Activated B cell treated with CpG ODN at 0.5 μM for 24 hours (primary cell): ENCODE results near the gene ADAMTSL1. TPM values are rescaled to one million over a fixed set of nuclear protein-coding genes. Genes with fewer than 3 reads are reported as not detected.

ENCODE experiments used
- ATAC-seq: fragments of 200-7000 bp; cut with Tn5 transposase; one replicate; pipeline ENCODE4 v1.10.0; 2021; ENCODE audit warnings: low read depth, mild to moderate bottlenecking, moderate library complexity
- CTCF ChIA-PET: fragments of 350-600 bp; sonication (Branson Sonifier 250); formaldehyde crosslinking; loops from one replicate; lab custom pipeline; 2021; ENCODE audit warnings: antibody characterized with exemption; lab: Charles Lee
- POLR2A ChIA-PET: fragments of 350-600 bp; sonication (Branson Sonifier 250); formaldehyde crosslinking; loops from one replicate; lab custom pipeline; 2021; ENCODE audit warnings: antibody characterized with exemption; lab: Charles Lee
- DNase-seq: peaks from one replicate; pipeline ENCODE4 v3.0.0; 2022
- H3K27ac Mint-ChIP-seq: one replicate; pipeline ENCODE4 v1.8.0; 2020; ENCODE audit warnings: mixed read lengths
- H3K27me3 Mint-ChIP-seq: one replicate; pipeline ENCODE4 v1.8.0; 2021; ENCODE audit warnings: mixed read lengths
- H3K36me3 Mint-ChIP-seq: one replicate; pipeline ENCODE4 v1.8.0; 2021; ENCODE audit warnings: low read depth, mixed read lengths
- H3K4me1 Mint-ChIP-seq: one replicate; pipeline ENCODE4 v1.8.0; 2021; ENCODE audit warnings: mixed read lengths
- H3K4me3 Mint-ChIP-seq: one replicate; pipeline ENCODE4 v1.8.0; 2020; ENCODE audit warnings: mild to moderate bottlenecking, mixed read lengths
- H3K9me3 Mint-ChIP-seq: one replicate; pipeline ENCODE4 v1.8.0; 2020; ENCODE audit warnings: mixed read lengths
- CTCF ChIP-seq: fragments of 200-600 bp; IDR thresholded peaks from one replicate; pipeline ENCODE4 v1.8.0; 2022; ENCODE audit warnings: antibody characterized with exemption, mild to moderate bottlenecking
- intact Hi-C: fragments of 100-400 bp; cut with micrococcal nuclease; formaldehyde crosslinking; loops from one replicate; pipeline ENCODE4 v1.15.1; 2024
- total RNA-seq: library from RNA; stranded (reverse); gene quantifications from 2 replicates; pipeline ENCODE4 v1.2.3, GENCODE V29; 2022

The ADAMTSL1 gene
- total RNA-seq, 1 donor from 2014 or later, result not detected

DNA sequence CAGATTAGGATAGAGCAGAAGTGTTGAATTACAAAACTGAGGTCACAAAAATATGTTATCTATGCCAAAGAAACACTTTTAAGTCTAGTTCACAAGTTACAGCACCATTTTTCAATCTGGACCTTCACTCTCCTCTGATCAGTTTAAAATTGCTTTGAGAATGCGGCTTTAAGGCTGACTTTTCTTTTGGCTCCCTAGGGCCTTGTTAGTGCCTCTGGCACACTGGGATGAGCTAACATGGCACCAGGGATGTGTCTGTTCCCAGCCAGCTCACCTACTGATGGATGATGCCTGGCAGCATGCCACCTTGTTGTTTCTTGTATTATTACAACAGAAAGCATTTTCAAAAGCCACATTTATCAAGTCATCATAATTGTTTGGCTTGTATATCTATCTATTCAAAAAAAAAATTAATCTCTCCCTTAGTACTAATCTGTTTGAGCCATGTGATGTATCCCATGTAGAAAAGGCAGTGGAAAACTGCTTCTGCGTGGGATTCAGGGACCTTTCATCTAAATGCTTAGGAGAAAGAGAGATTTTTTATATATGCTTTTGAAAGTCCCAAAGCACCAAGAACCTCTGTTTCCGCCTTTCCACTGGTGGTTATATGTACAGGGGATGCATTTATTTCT lies 46.6 kb downstream of the ADAMTSL1 start:
- no peaks in the 10 kb centered on the region for H3K4me1 Mint-ChIP-seq
- TF ChIP-seq CTCF, result no peak
- H3K27me3 Mint-ChIP-seq, result no peaks in the 10 kb centered on the region
- no peak overlapping the region for H3K4me3 Mint-ChIP-seq
- POLR2A ChIA-PET, result no interaction called here
- peaks cover 4% of the 10 kb centered on the region for H3K9me3 Mint-ChIP-seq
- ATAC-seq, result no peak
- no peak overlapping the region for H3K27ac Mint-ChIP-seq
- CTCF ChIA-PET, result no interaction called here
- H3K36me3 Mint-ChIP-seq, result no peaks in the 10 kb centered on the region
- no peak for DNase-seq
- intact Hi-C loops, result no loop called here

DNA sequence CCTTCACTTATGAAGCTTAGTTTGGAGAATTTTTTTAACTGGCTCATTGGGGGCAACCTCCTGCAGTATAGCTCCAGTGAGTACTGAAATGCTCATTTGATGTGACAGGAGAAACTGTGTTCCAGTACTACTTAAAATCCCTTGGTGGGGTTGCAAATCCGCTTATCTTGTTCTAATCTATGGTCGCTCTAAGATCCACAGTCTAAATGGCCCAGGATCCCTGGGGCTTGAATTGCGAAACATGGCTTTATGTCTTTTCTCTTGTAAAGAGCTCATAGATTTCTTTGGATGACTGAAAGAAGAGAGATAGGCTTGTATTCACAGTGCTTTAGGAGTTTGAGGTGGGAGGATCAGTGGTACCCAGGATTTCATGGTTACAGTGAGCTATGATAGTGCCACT lies 52.7 kb downstream of the ADAMTSL1 start:
- POLR2A ChIA-PET, result no interaction called here
- no peaks in the 10 kb centered on the region for H3K36me3 Mint-ChIP-seq
- ATAC-seq (no peak), DNase-seq (no peak)
- H3K27me3 Mint-ChIP-seq, result no peaks in the 10 kb centered on the region
- CTCF ChIA-PET, result no interaction called here
- intact Hi-C loops, result no loop called here
- no peak overlapping the region for H3K27ac Mint-ChIP-seq
- no peak overlapping the region for H3K4me3 Mint-ChIP-seq
- H3K9me3 Mint-ChIP-seq, result peaks cover 5% of the 10 kb centered on the region
- H3K4me1 Mint-ChIP-seq, result no peaks in the 10 kb centered on the region
- TF ChIP-seq CTCF, result no peak

- no peaks in the 10 kb centered on the region for H3K27me3 Mint-ChIP-seq
- no peaks in the 10 kb centered on the region for H3K4me1 Mint-ChIP-seq
- H3K4me3 Mint-ChIP-seq, result no peak overlapping the region
- H3K36me3 Mint-ChIP-seq, result no peaks in the 10 kb centered on the region
- H3K27ac Mint-ChIP-seq, result no peak overlapping the region
- intact Hi-C loops, result no loop called here
- CTCF ChIA-PET, result no interaction called here
- H3K9me3 Mint-ChIP-seq, result peaks cover 21% of the 10 kb centered on the region
- TF ChIP-seq CTCF, result no peak
- no peak for ATAC-seq
- POLR2A ChIA-PET, result no interaction called here
- DNase-seq, result no peak
Observed at GRCh38 chr9:18531136-18532065, 57.4 kb downstream of the ADAMTSL1 start.

DNA sequence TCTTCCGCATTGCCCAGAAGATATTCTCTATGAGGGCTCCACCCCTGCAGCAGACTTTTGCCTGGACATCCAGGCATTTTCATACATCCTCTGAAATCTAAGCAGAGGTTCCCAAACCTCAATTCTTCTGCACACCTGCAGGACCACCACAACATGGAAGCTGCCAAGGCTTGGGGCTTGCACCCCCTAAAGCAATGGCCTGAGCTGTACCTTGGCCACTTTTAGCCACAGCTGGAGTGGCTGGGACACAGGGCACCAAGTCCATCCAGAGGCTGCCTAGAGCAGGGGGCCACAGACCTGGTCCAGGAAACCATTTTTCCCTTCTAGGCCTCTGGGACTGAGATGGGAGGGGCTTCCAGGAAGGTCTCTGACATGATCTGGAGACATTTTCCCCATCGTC lies 60.7 kb downstream of the ADAMTSL1 start:
- CTCF ChIA-PET, result no interaction called here
- Mint-ChIP-seq H3K4me1 (no peaks in the 10 kb centered on the region), H3K27ac (no peak overlapping the region), H3K9me3 (peaks cover 24% of the 10 kb centered on the region), H3K27me3 (no peaks in the 10 kb centered on the region), H3K4me3 (no peak overlapping the region), H3K36me3 (no peaks in the 10 kb centered on the region)
- no peak for TF ChIP-seq CTCF
- intact Hi-C loops, result no loop called here
- no peak for ATAC-seq
- DNase-seq, result no peak
- POLR2A ChIA-PET, result no interaction called here

GRCh38 chr9:18536554-18536953 lies 62.6 kb downstream of the ADAMTSL1 start:
- no peak for ATAC-seq
- ChIA-PET POLR2A (no interaction called here), CTCF (no interaction called here)
- DNase-seq, result no peak
- Mint-ChIP-seq H3K27ac (no peak overlapping the region), H3K4me1 (no peaks in the 10 kb centered on the region), H3K27me3 (no peaks in the 10 kb centered on the region), H3K9me3 (peaks cover 24% of the 10 kb centered on the region), H3K36me3 (no peaks in the 10 kb centered on the region), H3K4me3 (no peak overlapping the region)
- intact Hi-C loops, result no loop called here
- TF ChIP-seq CTCF, result no peak
